GM23338 (cell line): ENCODE measurements around the gene POGZ.

Experiments used
- CREB1 ChIP-seq: fragments of 250-450 bp; sonication (Bioruptor Pico); IDR thresholded peaks from 2 replicates; pipeline ENCODE4 v1.5.0; 2020; ENCODE audit warnings: low read depth, mild to moderate bottlenecking, moderate library complexity
- EZH2 ChIP-seq: fragments of 200-600 bp; sonication (generic); IDR thresholded peaks from one replicate; pipeline ENCODE4 v1.8.0; 2017; ENCODE audit warnings: antibody characterized with exemption, mild to moderate bottlenecking, low read depth; ENCODE audit not compliant: unreplicated experiment
- EZH2phosphoT487 ChIP-seq: fragments of 200-600 bp; sonication (generic); IDR thresholded peaks from one replicate; pipeline ENCODE4 v1.8.1; 2018; ENCODE audit warnings: antibody characterized with exemption; ENCODE audit not compliant: unreplicated experiment
- JUNB ChIP-seq: IDR thresholded peaks from one replicate; pipeline ENCODE4 v1.6.1; 2016; ENCODE audit warnings: antibody characterized with exemption; ENCODE audit not compliant: unreplicated experiment
- NANOG ChIP-seq: IDR thresholded peaks from 2 replicates; pipeline ENCODE4 v1.6.1; 2016; ENCODE audit warnings: antibody characterized with exemption, borderline replicate concordance
- POLR2AphosphoS5 ChIP-seq: IDR thresholded peaks from 2 replicates; pipeline ENCODE4 v1.6.1; 2016; ENCODE audit warnings: antibody characterized with exemption, low read depth
- STAT1 ChIP-seq: IDR thresholded peaks from one replicate; pipeline ENCODE4 v1.6.1; 2016; ENCODE audit warnings: antibody characterized with exemption; ENCODE audit not compliant: unreplicated experiment
- ZNF114 ChIP-seq: fragments of 250-450 bp; sonication (Bioruptor Pico); IDR thresholded peaks from 2 replicates; pipeline ENCODE4 v1.5.0; 2020; ENCODE audit warnings: mild to moderate bottlenecking, moderate library complexity
- ZNF331 ChIP-seq: fragments of 250-450 bp; sonication (Bioruptor Pico); IDR thresholded peaks from 2 replicates; pipeline ENCODE4 v1.5.0; 2020; ENCODE audit warnings: low read depth, mild to moderate bottlenecking, moderate library complexity
- TF ChIP-seq, protein P1 (sequence below), 2 experiments: fragments of 200-600 bp in 1 of 2; sonication (generic) in 1 of 2; conservative IDR thresholded peaks; 2 replicates each; pipeline versions ENCODE4 v1.5.1 to v1.6.1; 2016 to 2017; ENCODE audit warnings: antibody characterized with exemption in 2 of 2, low read depth in 2 of 2, mild to moderate bottlenecking in 2 of 2, moderate library complexity in 1 of 2
- TF ChIP-seq, protein P2 (sequence below): IDR thresholded peaks from one replicate; pipeline ENCODE4 v1.6.1; 2018; ENCODE audit warnings: antibody characterized with exemption; ENCODE audit not compliant: unreplicated experiment
- TF ChIP-seq, protein P3 (sequence below): IDR thresholded peaks from 2 replicates; pipeline ENCODE4 v1.6.1; 2016; ENCODE audit warnings: antibody characterized with exemption
- TF ChIP-seq, protein P4 (sequence below): fragments of 250-450 bp; sonication (Bioruptor Pico); IDR thresholded peaks from 2 replicates; pipeline ENCODE4 v1.5.0; 2020; ENCODE audit warnings: mild to moderate bottlenecking, moderate library complexity

DNA sequence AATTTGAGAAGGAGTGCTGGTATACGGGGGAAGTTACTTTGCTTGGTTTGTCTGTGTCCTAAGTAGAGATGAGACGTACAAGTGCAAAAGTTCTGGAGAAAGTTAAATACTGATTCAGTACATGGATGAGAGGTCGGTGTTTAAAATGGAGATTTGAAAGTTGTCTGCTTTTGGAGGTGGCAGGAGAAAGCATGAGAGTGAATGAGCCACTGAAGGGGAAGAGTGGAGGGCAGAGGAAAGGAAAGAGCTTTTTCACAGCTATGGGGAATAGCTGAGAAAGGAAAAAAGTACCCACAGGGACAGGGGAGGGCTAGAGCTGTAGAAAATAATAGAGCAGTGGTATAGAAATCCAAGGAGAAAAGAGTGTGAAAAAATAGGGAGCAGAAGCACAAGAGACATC, 33.7 kb upstream of the POGZ start:
- TF ChIP-seq EZH2 (no peak), POLR2AphosphoS5 (no peak), JUNB (no peak), CREB1 (no peak), EZH2phosphoT487 (no peak), NANOG (no peak), STAT1 (no peak), ZNF331 (CRISPR knock-in tag) (no peak), ZNF114 (no peak)
- TF ChIP-seq, protein P1, sequence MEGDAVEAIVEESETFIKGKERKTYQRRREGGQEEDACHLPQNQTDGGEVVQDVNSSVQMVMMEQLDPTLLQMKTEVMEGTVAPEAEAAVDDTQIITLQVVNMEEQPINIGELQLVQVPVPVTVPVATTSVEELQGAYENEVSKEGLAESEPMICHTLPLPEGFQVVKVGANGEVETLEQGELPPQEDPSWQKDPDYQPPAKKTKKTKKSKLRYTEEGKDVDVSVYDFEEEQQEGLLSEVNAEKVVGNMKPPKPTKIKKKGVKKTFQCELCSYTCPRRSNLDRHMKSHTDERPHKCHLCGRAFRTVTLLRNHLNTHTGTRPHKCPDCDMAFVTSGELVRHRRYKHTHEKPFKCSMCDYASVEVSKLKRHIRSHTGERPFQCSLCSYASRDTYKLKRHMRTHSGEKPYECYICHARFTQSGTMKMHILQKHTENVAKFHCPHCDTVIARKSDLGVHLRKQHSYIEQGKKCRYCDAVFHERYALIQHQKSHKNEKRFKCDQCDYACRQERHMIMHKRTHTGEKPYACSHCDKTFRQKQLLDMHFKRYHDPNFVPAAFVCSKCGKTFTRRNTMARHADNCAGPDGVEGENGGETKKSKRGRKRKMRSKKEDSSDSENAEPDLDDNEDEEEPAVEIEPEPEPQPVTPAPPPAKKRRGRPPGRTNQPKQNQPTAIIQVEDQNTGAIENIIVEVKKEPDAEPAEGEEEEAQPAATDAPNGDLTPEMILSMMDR (conservative IDR thresholded peaks at IDR 0.05; ENCODE audit: low read depth in 2 of 2), result no peak
- TF ChIP-seq, protein P2, sequence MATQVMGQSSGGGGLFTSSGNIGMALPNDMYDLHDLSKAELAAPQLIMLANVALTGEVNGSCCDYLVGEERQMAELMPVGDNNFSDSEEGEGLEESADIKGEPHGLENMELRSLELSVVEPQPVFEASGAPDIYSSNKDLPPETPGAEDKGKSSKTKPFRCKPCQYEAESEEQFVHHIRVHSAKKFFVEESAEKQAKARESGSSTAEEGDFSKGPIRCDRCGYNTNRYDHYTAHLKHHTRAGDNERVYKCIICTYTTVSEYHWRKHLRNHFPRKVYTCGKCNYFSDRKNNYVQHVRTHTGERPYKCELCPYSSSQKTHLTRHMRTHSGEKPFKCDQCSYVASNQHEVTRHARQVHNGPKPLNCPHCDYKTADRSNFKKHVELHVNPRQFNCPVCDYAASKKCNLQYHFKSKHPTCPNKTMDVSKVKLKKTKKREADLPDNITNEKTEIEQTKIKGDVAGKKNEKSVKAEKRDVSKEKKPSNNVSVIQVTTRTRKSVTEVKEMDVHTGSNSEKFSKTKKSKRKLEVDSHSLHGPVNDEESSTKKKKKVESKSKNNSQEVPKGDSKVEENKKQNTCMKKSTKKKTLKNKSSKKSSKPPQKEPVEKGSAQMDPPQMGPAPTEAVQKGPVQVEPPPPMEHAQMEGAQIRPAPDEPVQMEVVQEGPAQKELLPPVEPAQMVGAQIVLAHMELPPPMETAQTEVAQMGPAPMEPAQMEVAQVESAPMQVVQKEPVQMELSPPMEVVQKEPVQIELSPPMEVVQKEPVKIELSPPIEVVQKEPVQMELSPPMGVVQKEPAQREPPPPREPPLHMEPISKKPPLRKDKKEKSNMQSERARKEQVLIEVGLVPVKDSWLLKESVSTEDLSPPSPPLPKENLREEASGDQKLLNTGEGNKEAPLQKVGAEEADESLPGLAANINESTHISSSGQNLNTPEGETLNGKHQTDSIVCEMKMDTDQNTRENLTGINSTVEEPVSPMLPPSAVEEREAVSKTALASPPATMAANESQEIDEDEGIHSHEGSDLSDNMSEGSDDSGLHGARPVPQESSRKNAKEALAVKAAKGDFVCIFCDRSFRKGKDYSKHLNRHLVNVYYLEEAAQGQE, result no peak
- TF ChIP-seq, protein P3, sequence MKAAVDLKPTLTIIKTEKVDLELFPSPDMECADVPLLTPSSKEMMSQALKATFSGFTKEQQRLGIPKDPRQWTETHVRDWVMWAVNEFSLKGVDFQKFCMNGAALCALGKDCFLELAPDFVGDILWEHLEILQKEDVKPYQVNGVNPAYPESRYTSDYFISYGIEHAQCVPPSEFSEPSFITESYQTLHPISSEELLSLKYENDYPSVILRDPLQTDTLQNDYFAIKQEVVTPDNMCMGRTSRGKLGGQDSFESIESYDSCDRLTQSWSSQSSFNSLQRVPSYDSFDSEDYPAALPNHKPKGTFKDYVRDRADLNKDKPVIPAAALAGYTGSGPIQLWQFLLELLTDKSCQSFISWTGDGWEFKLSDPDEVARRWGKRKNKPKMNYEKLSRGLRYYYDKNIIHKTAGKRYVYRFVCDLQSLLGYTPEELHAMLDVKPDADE, result no peak
- TF ChIP-seq, protein P4, sequence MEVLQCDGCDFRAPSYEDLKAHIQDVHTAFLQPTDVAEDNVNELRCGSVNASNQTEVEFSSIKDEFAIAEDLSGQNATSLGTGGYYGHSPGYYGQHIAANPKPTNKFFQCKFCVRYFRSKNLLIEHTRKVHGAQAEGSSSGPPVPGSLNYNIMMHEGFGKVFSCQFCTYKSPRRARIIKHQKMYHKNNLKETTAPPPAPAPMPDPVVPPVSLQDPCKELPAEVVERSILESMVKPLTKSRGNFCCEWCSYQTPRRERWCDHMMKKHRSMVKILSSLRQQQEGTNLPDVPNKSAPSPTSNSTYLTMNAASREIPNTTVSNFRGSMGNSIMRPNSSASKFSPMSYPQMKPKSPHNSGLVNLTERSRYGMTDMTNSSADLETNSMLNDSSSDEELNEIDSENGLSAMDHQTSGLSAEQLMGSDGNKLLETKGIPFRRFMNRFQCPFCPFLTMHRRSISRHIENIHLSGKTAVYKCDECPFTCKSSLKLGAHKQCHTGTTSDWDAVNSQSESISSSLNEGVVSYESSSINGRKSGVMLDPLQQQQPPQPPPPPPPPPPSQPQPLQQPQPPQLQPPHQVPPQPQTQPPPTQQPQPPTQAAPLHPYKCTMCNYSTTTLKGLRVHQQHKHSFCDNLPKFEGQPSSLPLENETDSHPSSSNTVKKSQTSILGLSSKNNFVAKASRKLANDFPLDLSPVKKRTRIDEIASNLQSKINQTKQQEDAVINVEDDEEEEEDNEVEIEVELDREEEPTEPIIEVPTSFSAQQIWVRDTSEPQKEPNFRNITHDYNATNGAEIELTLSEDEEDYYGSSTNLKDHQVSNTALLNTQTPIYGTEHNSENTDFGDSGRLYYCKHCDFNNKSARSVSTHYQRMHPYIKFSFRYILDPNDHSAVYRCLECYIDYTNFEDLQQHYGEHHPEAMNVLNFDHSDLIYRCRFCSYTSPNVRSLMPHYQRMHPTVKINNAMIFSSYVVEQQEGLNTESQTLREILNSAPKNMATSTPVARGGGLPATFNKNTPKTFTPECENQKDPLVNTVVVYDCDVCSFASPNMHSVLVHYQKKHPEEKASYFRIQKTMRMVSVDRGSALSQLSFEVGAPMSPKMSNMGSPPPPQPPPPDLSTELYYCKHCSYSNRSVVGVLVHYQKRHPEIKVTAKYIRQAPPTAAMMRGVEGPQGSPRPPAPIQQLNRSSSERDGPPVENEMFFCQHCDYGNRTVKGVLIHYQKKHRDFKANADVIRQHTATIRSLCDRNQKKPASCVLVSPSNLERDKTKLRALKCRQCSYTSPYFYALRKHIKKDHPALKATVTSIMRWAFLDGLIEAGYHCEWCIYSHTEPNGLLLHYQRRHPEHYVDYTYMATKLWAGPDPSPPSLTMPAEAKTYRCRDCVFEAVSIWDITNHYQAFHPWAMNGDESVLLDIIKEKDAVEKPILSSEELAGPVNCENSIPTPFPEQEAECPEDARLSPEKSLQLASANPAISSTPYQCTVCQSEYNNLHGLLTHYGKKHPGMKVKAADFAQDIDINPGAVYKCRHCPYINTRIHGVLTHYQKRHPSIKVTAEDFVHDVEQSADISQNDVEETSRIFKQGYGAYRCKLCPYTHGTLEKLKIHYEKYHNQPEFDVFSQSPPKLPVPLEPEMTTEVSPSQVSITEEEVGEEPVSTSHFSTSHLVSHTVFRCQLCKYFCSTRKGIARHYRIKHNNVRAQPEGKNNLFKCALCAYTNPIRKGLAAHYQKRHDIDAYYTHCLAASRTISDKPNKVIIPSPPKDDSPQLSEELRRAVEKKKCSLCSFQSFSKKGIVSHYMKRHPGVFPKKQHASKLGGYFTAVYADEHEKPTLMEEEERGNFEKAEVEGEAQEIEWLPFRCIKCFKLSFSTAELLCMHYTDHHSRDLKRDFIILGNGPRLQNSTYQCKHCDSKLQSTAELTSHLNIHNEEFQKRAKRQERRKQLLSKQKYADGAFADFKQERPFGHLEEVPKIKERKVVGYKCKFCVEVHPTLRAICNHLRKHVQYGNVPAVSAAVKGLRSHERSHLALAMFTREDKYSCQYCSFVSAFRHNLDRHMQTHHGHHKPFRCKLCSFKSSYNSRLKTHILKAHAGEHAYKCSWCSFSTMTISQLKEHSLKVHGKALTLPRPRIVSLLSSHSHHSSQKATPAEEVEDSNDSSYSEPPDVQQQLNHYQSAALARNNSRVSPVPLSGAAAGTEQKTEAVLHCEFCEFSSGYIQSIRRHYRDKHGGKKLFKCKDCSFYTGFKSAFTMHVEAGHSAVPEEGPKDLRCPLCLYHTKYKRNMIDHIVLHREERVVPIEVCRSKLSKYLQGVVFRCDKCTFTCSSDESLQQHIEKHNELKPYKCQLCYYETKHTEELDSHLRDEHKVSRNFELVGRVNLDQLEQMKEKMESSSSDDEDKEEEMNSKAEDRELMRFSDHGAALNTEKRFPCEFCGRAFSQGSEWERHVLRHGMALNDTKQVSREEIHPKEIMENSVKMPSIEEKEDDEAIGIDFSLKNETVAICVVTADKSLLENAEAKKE (CRISPR knock-in tag), result no peak
